DOHH2 (cell line): ENCODE results near the gene GATA2.

Experiments
- H3F3A ChIP-seq: fragments of 200-600 bp; sonication (generic), shearing (Covaris generic); 2 replicates; pipeline ENCODE4 v1.6.0; 2016; ENCODE audit warnings: antibody characterized with exemption, mild to moderate bottlenecking; ENCODE audit not compliant: control insufficient read depth, insufficient read depth
- H3K27ac ChIP-seq: fragments of 200-600 bp; sonication (generic); 2 replicates; pipeline ENCODE4 v1.5.1; 2014; ENCODE audit warnings: low read depth, mild to moderate bottlenecking, low read length, moderate library complexity
- H3K27me3 ChIP-seq: fragments of 200-600 bp; sonication (generic); 2 replicates; pipeline ENCODE4 v1.6.1; 2014; ENCODE audit warnings: mild to moderate bottlenecking, low read length, mixed read lengths; ENCODE audit not compliant: control insufficient read depth
- H3K36me3 ChIP-seq: fragments of 200-600 bp; sonication (generic); 2 replicates; pipeline ENCODE4 v1.6.1; 2014; ENCODE audit warnings: mild to moderate bottlenecking, low read length, moderate library complexity, mixed read lengths; ENCODE audit not compliant: control insufficient read depth
- H3K4me1 ChIP-seq: fragments of 200-600 bp; sonication (generic); 2 replicates; pipeline ENCODE4 v1.6.1; 2014; ENCODE audit warnings: mild to moderate bottlenecking, low read length, mixed read lengths; ENCODE audit not compliant: control insufficient read depth
- H3K4me2 ChIP-seq: fragments of 200-600 bp; sonication (generic); 2 replicates; pipeline ENCODE4 v1.6.0; 2014; ENCODE audit warnings: mild to moderate bottlenecking, low read length, moderate library complexity
- H3K4me3 ChIP-seq: fragments of 200-600 bp; sonication (generic); 2 replicates; pipeline ENCODE4 v1.5.1; 2014; ENCODE audit warnings: mild to moderate bottlenecking, low read length, mixed read lengths
- H3K79me2 ChIP-seq: fragments of 200-600 bp; sonication (generic); 2 replicates; pipeline ENCODE4 v1.6.1; 2014; ENCODE audit warnings: mild to moderate bottlenecking, low read length, mixed read lengths; ENCODE audit not compliant: control insufficient read depth
- H3K9me2 ChIP-seq: fragments of 200-600 bp; sonication (generic); replicated peaks from 2 replicates; pipeline ENCODE4 v1.6.1; 2014; ENCODE audit warnings: mild to moderate bottlenecking, low read length, mixed read lengths; ENCODE audit not compliant: control insufficient read depth
- H3K9me3 ChIP-seq: fragments of 200-600 bp; sonication (generic); 2 replicates; pipeline ENCODE4 v1.6.1; 2014; ENCODE audit warnings: antibody characterized with exemption, low read length, mixed read lengths; ENCODE audit not compliant: control insufficient read depth, insufficient read depth
- H4K20me1 ChIP-seq: fragments of 200-600 bp; sonication (generic); 2 replicates; pipeline ENCODE4 v1.6.0; 2014; ENCODE audit warnings: low read depth, mild to moderate bottlenecking, antibody characterized with exemption, low read length, moderate library complexity; ENCODE audit not compliant: control insufficient read depth, insufficient read depth
- EZH2phosphoT487 ChIP-seq: fragments of 200-600 bp; sonication (generic); IDR thresholded peaks from 2 replicates; pipeline ENCODE4 v1.6.1; 2017; ENCODE audit warnings: borderline replicate concordance, mild to moderate bottlenecking, antibody characterized with exemption, low read length, moderate library complexity, mixed read lengths
- TF ChIP-seq, protein P1 (sequence below): fragments of 200-600 bp; sonication (generic); IDR thresholded peaks from one replicate; pipeline ENCODE4 v1.5.1; 2014; ENCODE audit warnings: antibody characterized with exemption, mild to moderate bottlenecking, low read depth, low read length; ENCODE audit not compliant: poor library complexity, severe bottlenecking

Gene GATA2

DNA sequence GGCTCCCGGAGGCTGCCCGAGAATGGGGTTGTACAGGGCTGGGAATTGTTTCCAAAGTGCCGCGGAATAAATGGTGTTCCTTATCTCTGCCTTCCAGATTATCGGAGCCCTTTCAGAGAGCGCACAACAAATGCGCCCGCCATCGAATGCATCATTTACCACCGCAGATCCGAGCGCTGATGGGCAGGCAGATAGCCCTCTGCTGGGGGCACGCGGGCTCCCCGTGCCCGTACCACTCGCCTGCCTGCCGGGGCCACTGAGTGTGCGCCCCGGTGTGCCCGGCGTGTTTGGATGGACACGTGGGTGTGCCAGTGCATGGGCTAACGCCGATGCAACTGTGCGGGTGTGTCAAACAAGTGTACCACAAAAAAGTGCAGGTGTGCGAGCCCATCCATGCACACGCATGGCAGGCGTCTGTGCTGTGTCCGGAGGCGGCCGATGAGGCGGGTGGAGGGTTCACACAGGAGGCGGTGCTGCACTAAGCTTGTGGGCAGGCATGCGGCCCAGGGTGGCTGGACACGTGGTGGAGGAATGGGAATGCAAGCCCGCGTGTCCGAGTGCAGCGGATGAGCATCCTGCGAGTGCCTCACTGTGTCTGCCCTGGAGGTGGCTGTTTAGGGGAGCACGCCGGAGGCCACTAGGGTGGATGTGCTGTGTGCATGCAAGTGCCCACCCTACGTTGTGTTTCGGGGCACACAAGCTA, 3.8 kb upstream of the GATA2 start:
- H4K20me1 ChIP-seq = no peaks in the 10 kb centered on the region
- H3K9me3 ChIP-seq = no peaks in the 10 kb centered on the region
- no peaks in the 10 kb centered on the region for H3K36me3 ChIP-seq
- H3K9me2 ChIP-seq = no peaks in the 10 kb centered on the region
- TF ChIP-seq EZH2phosphoT487 = no peak
- no peaks in the 10 kb centered on the region for H3K79me2 ChIP-seq
- peaks cover 36% of the 10 kb centered on the region for H3K27me3 ChIP-seq
- H3F3A ChIP-seq = no peaks in the 10 kb centered on the region
- no peak overlapping the region; the same call in 1 of the 2 replicates for H3K4me3 ChIP-seq
- H3K27ac ChIP-seq = no peak overlapping the region
- peak overlapping the region; percentile 62; the same call in 1 of the 2 replicates for H3K4me2 ChIP-seq
- no peaks in the 10 kb centered on the region for H3K4me1 ChIP-seq

DNA sequence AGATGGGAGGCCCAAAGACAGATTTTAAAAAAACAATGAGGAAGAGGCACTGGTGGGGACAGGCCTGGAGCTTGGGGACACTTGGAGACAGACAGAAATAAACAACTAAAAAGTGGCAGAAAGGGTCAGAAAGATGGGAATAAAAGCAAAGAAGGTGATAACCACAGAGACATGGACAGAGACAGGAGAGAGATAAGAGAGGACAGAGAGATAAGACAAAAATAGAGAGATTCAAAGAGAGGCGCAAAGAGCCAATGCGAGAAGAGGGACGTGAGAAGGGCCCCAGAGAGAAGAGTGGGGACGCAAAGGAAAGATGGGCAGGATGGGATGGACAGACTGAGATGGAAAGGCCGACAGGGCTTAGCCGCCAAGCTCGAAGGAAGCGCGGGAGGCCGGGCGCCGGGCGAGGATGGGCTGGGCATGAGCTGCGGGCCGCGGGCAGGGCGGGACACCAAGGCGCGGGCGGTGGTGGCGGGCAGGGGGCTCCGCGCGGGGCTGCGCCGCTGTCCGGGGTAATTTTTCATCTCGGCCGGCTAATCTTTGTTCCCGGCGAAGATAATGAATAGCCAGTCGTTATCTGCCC, 3.1 kb upstream of the GATA2 start:
- Histone ChIP-seq H3K27me3 (peaks cover 43% of the 10 kb centered on the region), H3K4me3 (no peak overlapping the region), H3K4me1 (no peaks in the 10 kb centered on the region), H3K9me3 (no peaks in the 10 kb centered on the region), H3K27ac (no peak overlapping the region), H4K20me1 (no peaks in the 10 kb centered on the region), H3K36me3 (no peaks in the 10 kb centered on the region), H3K79me2 (no peaks in the 10 kb centered on the region), H3K9me2 (no peaks in the 10 kb centered on the region), H3K4me2 (no peak overlapping the region), H3F3A (no peaks in the 10 kb centered on the region)
- TF ChIP-seq, protein P1, sequence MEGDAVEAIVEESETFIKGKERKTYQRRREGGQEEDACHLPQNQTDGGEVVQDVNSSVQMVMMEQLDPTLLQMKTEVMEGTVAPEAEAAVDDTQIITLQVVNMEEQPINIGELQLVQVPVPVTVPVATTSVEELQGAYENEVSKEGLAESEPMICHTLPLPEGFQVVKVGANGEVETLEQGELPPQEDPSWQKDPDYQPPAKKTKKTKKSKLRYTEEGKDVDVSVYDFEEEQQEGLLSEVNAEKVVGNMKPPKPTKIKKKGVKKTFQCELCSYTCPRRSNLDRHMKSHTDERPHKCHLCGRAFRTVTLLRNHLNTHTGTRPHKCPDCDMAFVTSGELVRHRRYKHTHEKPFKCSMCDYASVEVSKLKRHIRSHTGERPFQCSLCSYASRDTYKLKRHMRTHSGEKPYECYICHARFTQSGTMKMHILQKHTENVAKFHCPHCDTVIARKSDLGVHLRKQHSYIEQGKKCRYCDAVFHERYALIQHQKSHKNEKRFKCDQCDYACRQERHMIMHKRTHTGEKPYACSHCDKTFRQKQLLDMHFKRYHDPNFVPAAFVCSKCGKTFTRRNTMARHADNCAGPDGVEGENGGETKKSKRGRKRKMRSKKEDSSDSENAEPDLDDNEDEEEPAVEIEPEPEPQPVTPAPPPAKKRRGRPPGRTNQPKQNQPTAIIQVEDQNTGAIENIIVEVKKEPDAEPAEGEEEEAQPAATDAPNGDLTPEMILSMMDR = no peak

DNA sequence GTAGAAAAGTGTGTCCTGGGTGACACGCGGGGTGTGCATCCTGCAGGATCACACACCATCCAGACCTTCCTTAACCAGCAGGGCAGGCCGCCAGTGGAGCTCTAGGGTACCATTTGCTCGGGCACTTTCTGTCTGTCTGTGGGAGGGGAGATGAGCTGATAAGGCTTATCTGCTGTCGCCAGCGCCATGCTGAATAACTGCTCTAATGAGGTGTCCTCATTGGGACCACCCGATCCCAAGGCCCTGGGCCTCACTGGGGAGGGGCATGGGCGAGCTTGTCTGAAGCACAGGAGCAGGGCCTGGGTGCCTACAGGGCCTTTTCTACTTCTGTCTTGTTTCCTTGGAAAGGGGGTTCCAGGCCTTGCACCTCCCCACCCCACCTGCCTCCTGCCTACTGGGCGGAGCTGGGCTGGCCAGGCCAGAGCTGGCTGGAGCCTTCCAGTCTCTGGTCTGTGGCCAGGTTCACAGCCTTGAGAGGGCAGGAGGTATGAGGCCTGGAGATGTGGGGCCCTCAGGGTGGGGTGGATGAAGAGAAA, 2.5 kb upstream of the GATA2 start:
- H3K27me3 ChIP-seq = peaks cover 48% of the 10 kb centered on the region

DNA sequence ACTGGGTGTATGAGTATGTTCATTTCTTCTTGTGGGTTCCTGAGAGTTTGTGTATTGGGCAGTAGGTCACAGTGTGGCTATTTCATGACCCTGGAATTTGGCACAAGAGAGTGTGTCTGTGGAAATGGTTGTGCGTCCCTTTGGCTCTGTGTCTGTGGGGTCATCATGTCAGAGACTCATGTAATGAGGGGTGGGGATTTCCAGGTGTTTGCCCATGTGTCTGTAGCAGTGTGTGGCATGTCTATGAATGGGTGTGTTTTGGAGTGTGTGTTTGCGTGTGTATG, 1.3 kb upstream of the GATA2 start:
- Histone ChIP-seq H4K20me1 (no peaks in the 10 kb centered on the region), H3F3A (no peaks in the 10 kb centered on the region), H3K27me3 (peaks cover 55% of the 10 kb centered on the region), H3K9me2 (no peaks in the 10 kb centered on the region), H3K4me2 (no peak overlapping the region), H3K79me2 (no peaks in the 10 kb centered on the region), H3K4me3 (no peak overlapping the region), H3K27ac (no peak overlapping the region), H3K9me3 (no peaks in the 10 kb centered on the region), H3K36me3 (no peaks in the 10 kb centered on the region), H3K4me1 (no peaks in the 10 kb centered on the region)
- no peak for TF ChIP-seq EZH2phosphoT487
- TF ChIP-seq, protein P1 = no peak

More for the DNA sequence above, 2.5 kb upstream of the GATA2 start:
- Histone ChIP-seq H3K27ac (no peak overlapping the region), H3K79me2 (no peaks in the 10 kb centered on the region), H3K36me3 (no peaks in the 10 kb centered on the region), H3F3A (no peaks in the 10 kb centered on the region), H3K9me2 (no peaks in the 10 kb centered on the region), H3K4me3 (no peak overlapping the region), H4K20me1 (no peaks in the 10 kb centered on the region), H3K4me1 (no peaks in the 10 kb centered on the region), H3K4me2 (no peak overlapping the region), H3K9me3 (no peaks in the 10 kb centered on the region)
- TF ChIP-seq EZH2phosphoT487 = no peak
- TF ChIP-seq, protein P1 = no peak
